Skeletal muscle tissue (tissue), 4 donors: Measurements from ENCODE around the gene SLC24A3. TPM values are rescaled to one million over a fixed set of nuclear protein-coding genes. Genes with fewer than 3 reads are reported as not detected.

Source experiments
- H3K27ac ChIP-seq: one replicate; pipeline ENCODE4 v1.7.0; 2013; ENCODE audit warnings: mild to moderate bottlenecking, low read depth, low read length, inconsistent platforms
- H3K27me3 ChIP-seq, 3 donors: one replicate each; pipeline ENCODE4 v1.7.0; 2013; ENCODE audit warnings: low read length in 3 of 3; ENCODE audit not compliant: control insufficient read depth in 3 of 3, insufficient read depth in 3 of 3
- H3K36me3 ChIP-seq, 3 donors: one replicate each; pipeline ENCODE4 v1.7.0; 2013; ENCODE audit warnings: low read length in 3 of 3; ENCODE audit not compliant: control insufficient read depth in 3 of 3, insufficient read depth in 3 of 3
- H3K4me1 ChIP-seq, 3 donors: one replicate each; pipeline ENCODE4 v1.7.0; 2013; ENCODE audit warnings: low read length in 3 of 3, mild to moderate bottlenecking in 3 of 3; ENCODE audit not compliant: control insufficient read depth in 3 of 3, insufficient read depth in 3 of 3
- H3K4me3 ChIP-seq, 3 donors: one replicate each; pipeline ENCODE4 v1.7.0; 2013; ENCODE audit warnings: low read length in 3 of 3
- H3K9ac ChIP-seq, 3 donors: one replicate each; pipeline ENCODE4 v1.7.0; 2013; ENCODE audit warnings: low read length in 3 of 3, mild to moderate bottlenecking in 3 of 3, moderate library complexity in 2 of 3, low read depth in 1 of 3
- H3K9me3 ChIP-seq, 3 donors: one replicate each; pipeline ENCODE4 v1.7.0; 2013; ENCODE audit warnings: low read length in 3 of 3; ENCODE audit not compliant: control insufficient read depth in 3 of 3
- total RNA-seq: library from RNA; depleted of rRNA; stranded (reverse); fragments of >200 nt; gene quantifications from one replicate; pipeline ENCODE4 v1.2.3, GENCODE V29; 2014
- donor health status: Osteomylitis.

The SLC24A3 gene
- total RNA-seq, 1 donor from 2014 or later, result 15.7 TPM

DNA sequence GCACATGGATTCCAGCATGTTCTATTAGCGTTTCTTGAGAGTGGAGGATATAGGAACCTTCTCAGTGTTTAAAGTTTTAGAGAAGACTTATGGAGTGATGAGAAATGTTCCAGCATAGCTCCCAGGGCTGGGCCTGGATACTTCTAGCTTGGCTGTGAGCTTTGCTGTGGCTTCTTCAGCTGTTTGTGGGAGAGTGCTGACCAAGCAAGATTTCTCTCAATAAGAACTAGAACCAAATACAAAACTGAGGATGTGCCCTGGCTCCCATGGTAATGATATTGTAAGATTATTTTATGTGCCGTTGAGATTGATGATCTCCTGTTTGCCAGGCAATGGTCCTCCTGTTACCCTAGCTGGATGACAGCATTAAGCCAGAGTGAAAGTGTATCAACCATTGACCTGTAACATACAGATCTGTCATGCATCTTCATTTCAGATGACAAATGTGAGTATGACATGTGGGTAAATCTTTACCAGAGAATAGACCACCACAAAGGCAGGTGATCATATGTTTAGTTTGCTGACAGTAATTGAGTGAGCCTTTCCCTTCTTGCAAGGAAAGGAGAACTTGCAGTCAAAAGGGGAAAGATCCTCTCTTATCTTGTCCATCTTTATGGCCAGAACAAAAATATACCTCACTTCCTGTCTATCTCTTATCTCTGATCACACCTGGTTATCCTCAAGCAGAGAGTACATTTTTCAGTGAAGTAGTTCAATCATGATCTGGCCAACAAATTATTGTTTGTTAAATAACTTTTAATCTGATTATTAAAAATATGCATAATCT, 180.1 kb downstream of the SLC24A3 start:
- Histone ChIP-seq H3K27me3 (no peaks in the 10 kb centered on the region), H3K4me1 (peaks cover 5 to 19% (median 7%) of the 10 kb centered on the region in 3 donors), H3K36me3 (no peaks in the 10 kb centered on the region), H3K9ac (no peak overlapping the region), H3K9me3 (peaks cover 0 to 1% (median 0%) of the 10 kb centered on the region in 3 donors), H3K27ac (no peak overlapping the region), H3K4me3 (no peak overlapping the region)

DNA sequence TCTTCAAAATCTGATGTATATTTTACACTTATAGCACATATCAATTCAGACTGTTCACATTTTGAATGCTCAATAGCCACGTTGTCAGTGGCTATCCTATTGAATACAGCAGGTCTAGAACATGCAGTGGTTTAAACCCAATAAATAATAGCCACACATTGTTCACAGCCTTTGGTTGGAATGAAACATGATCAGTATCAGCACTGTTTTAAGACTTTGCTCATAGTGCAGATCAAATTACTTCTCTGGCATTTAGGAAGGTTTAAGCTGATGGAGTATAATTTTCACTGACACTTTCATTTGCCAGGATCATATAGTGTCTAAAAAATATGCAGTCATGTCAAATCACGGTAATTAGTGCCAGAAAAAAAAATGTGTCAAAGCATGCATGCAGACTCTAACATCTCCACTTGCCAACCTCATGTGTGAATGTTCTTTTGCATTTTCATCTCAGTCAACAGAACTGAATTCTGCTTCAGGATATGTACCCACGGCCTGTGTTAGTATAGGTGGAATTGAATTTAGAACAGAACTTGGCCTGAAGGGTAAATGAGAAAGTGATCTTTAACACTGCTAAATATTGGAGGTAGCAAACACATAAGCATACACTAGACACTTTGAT, 184.1 kb downstream of the SLC24A3 start:
- H3K9ac ChIP-seq, result no peak overlapping the region
- H3K27me3 ChIP-seq, result no peaks in the 10 kb centered on the region
- H3K36me3 ChIP-seq, result no peaks in the 10 kb centered on the region
- H3K4me1 ChIP-seq, result peaks cover 0 to 11% (median 5%) of the 10 kb centered on the region in 3 donors
- peaks cover 0 to 1% (median 0%) of the 10 kb centered on the region in 3 donors for H3K9me3 ChIP-seq
- no peak overlapping the region for H3K27ac ChIP-seq
- no peak overlapping the region for H3K4me3 ChIP-seq

GRCh38 chr20:19397226-19397625, 184.8 kb downstream of the SLC24A3 start:
- no peak overlapping the region for H3K4me3 ChIP-seq
- peaks cover 0 to 1% (median 0%) of the 10 kb centered on the region in 3 donors for H3K9me3 ChIP-seq
- H3K36me3 ChIP-seq, result no peaks in the 10 kb centered on the region
- no peak overlapping the region for H3K9ac ChIP-seq
- H3K27me3 ChIP-seq, result no peaks in the 10 kb centered on the region
- peaks cover 0 to 11% (median 5%) of the 10 kb centered on the region in 3 donors for H3K4me1 ChIP-seq
- H3K27ac ChIP-seq, result no peak overlapping the region

DNA sequence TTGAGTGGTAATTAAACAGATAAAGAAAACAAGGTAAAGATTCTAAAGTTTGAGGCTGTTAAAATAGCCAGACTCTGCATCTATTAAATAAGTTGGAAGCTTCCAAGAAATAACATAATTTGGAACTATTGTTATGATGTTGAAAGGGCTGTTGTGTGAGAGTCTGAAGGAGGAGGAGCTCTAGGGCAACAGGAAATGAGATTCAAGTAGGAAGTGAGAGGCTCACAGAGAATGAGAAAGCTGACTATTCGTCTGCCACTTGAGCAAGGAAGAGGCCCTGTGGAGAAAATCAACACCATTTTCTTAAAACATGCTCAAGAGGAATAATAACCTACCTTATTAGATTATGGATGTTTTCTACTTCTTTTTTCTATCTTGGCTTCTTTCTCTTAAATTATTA, 185.2 kb downstream of the SLC24A3 start:
- Histone ChIP-seq H3K9me3 (no peaks in the 10 kb centered on the region), H3K4me3 (no peak overlapping the region), H3K9ac (no peak overlapping the region), H3K27me3 (no peaks in the 10 kb centered on the region), H3K4me1 (peaks cover 0 to 11% (median 5%) of the 10 kb centered on the region in 3 donors), H3K27ac (no peak overlapping the region), H3K36me3 (no peaks in the 10 kb centered on the region)

- Histone ChIP-seq H3K4me1 (peaks cover 0 to 6% (median 0%) of the 10 kb centered on the region in 3 donors), H3K36me3 (no peaks in the 10 kb centered on the region), H3K27me3 (no peaks in the 10 kb centered on the region), H3K9me3 (no peaks in the 10 kb centered on the region), H3K27ac (no peak overlapping the region), H3K4me3 (no peak overlapping the region), H3K9ac (no peak overlapping the region)
Observed at GRCh38 chr20:19401096-19401495, 188.7 kb downstream of the SLC24A3 start.

DNA sequence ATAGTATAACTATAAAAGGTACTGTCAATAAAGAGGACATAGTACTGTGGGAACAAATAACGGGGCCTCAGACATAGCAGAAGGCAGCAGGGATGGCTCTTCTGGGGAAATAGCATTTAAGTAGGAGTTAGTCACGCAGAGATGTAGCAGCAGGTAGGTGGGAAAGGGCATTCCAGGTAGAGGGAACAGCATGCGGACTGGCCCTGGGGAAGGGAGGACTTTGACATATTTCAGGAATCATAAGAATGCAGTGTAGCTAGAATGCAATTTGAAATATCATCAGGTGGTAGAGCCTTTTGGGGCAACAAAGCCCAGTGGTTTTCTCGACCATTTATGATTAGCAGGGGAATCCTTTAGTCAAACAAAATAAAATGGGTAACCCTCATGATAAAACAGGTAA, 191.1 kb downstream of the SLC24A3 start:
- Histone ChIP-seq H3K27ac (no peak overlapping the region), H3K27me3 (no peaks in the 10 kb centered on the region), H3K9me3 (no peaks in the 10 kb centered on the region), H3K4me1 (no peaks in the 10 kb centered on the region), H3K36me3 (no peaks in the 10 kb centered on the region), H3K9ac (no peak overlapping the region), H3K4me3 (no peak overlapping the region)

- no peaks in the 10 kb centered on the region for H3K9me3 ChIP-seq
- no peaks in the 10 kb centered on the region for H3K27me3 ChIP-seq
- H3K4me3 ChIP-seq, result no peak overlapping the region
- H3K4me1 ChIP-seq, result no peaks in the 10 kb centered on the region
- H3K27ac ChIP-seq, result no peak overlapping the region
- no peaks in the 10 kb centered on the region for H3K36me3 ChIP-seq
- no peak overlapping the region for H3K9ac ChIP-seq
Observed at GRCh38 chr20:19404826-19405225, 192.4 kb downstream of the SLC24A3 start.

GRCh38 chr20:19405958-19406357, 193.5 kb downstream of the SLC24A3 start:
- Histone ChIP-seq H3K27me3 (no peaks in the 10 kb centered on the region), H3K4me1 (no peaks in the 10 kb centered on the region), H3K4me3 (no peak overlapping the region), H3K36me3 (no peaks in the 10 kb centered on the region), H3K27ac (no peak overlapping the region), H3K9me3 (no peaks in the 10 kb centered on the region), H3K9ac (no peak overlapping the region)

- Histone ChIP-seq H3K4me3 (no peak overlapping the region), H3K9ac (no peak overlapping the region), H3K27ac (no peak overlapping the region), H3K9me3 (no peaks in the 10 kb centered on the region), H3K36me3 (no peaks in the 10 kb centered on the region), H3K4me1 (no peaks in the 10 kb centered on the region), H3K27me3 (no peaks in the 10 kb centered on the region)
Observed at GRCh38 chr20:19406381-19406780, 193.9 kb downstream of the SLC24A3 start.

GRCh38 chr20:19407196-19407595, 194.8 kb downstream of the SLC24A3 start:
- Histone ChIP-seq H3K4me1 (no peaks in the 10 kb centered on the region), H3K36me3 (no peaks in the 10 kb centered on the region), H3K9ac (no peak overlapping the region), H3K9me3 (no peaks in the 10 kb centered on the region), H3K27ac (no peak overlapping the region), H3K27me3 (no peaks in the 10 kb centered on the region), H3K4me3 (no peak overlapping the region)
